A549 (cell line): ENCODE measurements around the gene KCNV2. TPM values are rescaled to one million over a fixed set of nuclear protein-coding genes. Genes with fewer than 3 reads are reported as not detected.

Experiments used
- ATAC-seq, 2 experiments: fragments of 200-7000 bp in 1 of 2; fragments of >200 bp in 1 of 2; cut with Nextera tagmentation in 1 of 2; cut with Tn5 transposase in 1 of 2; 3 replicates each; pipeline versions ENCODE4 v1.8.0 to v1.9.1; 2018 to 2020; ENCODE audit warnings: mild to moderate bottlenecking in 1 of 2, moderate library complexity in 1 of 2
- CTCF ChIA-PET: fragments of 300-600 bp; sonication (Branson Sonifier 250); formaldehyde crosslinking; extraction: SDS; loops from one replicate; lab custom pipeline; 2021; ENCODE audit warnings: antibody characterized with exemption, inconsistent platforms; lab: Yijun Ruan, JAX
- POLR2A ChIA-PET: fragments of 350-600 bp; formaldehyde crosslinking; extraction: SDS; loops from one replicate; lab custom pipeline; 2021; ENCODE audit warnings: antibody characterized with exemption, inconsistent platforms; lab: Yijun Ruan, JAX
- DNase-seq, 2 experiments: peaks; one replicate each; pipeline versions ENCODE4 v3.0.0 to v3.0.0-alpha.2; 2011 to 2016; ENCODE audit warnings: low read depth in 1 of 2, low spot score in 1 of 2
- FAIRE-seq: peaks from 2 replicates; lab custom pipeline; 2011; peaks lifted over from hg19 to GRCh38; lab: Jason Lieb, UNC
- H3K27ac ChIP-seq, 2 experiments: fragments of >200 bp; sonication (Bioruptor Twin); formaldehyde crosslinking; 3 replicates each; pipeline ENCODE4 v1.5.1; 2016 to 2017
- H3K4me1 ChIP-seq: fragments of >200 bp; sonication (Bioruptor Twin); formaldehyde crosslinking; 3 replicates; pipeline ENCODE4 v1.6.1; 2016
- H3K4me2 ChIP-seq: fragments of >200 bp; sonication (Bioruptor Twin); formaldehyde crosslinking; 3 replicates; pipeline ENCODE4 v1.6.1; 2016
- H3K4me3 ChIP-seq: fragments of >200 bp; sonication (Bioruptor Twin); formaldehyde crosslinking; 3 replicates; pipeline ENCODE4 v1.5.1; 2016
- H3K9me3 ChIP-seq: fragments of >200 bp; sonication (Bioruptor Twin); formaldehyde crosslinking; 3 replicates; pipeline ENCODE4 v1.6.1; 2016
- BCL3 ChIP-seq: fragments of >200 bp; sonication (Bioruptor Twin); formaldehyde crosslinking; IDR thresholded peaks from 3 replicates; pipeline ENCODE4 v1.6.1; 2016
- CBX2 ChIP-seq: fragments of 200-600 bp; sonication (generic); IDR thresholded peaks from 2 replicates; pipeline ENCODE4 v1.6.1; 2016; ENCODE audit warnings: low read depth, mild to moderate bottlenecking, borderline replicate concordance
- CBX8 ChIP-seq: fragments of 200-600 bp; sonication (generic); IDR thresholded peaks from 2 replicates; pipeline ENCODE4 v1.6.1; 2016
- CHD4 ChIP-seq: fragments of 200-600 bp; sonication (generic); IDR thresholded peaks from 2 replicates; pipeline ENCODE4 v1.6.1; 2016; ENCODE audit warnings: antibody characterized with exemption, mild to moderate bottlenecking, borderline replicate concordance
- EHMT2 ChIP-seq: fragments of 200-600 bp; sonication (generic); IDR thresholded peaks from 2 replicates; pipeline ENCODE4 v1.6.1; 2016; ENCODE audit warnings: antibody characterized with exemption, low read depth, mild to moderate bottlenecking, moderate library complexity
- EP300 ChIP-seq, 2 experiments: fragments of >200 bp; sonication (Bioruptor Twin); formaldehyde crosslinking; IDR thresholded peaks; 2 replicates in 1 of 2; 3 replicates in 1 of 2; pipeline ENCODE4 v1.6.1; 2016 to 2017
- FOSB ChIP-seq: fragments of 250-450 bp; sonication (Bioruptor Pico); IDR thresholded peaks from 2 replicates; pipeline ENCODE4 v1.5.0; 2020; ENCODE audit warnings: mild to moderate bottlenecking, moderate library complexity
- HOXB13 ChIP-seq: fragments of 250-450 bp; sonication (Bioruptor Pico); IDR thresholded peaks from 2 replicates; pipeline ENCODE4 v1.5.0; 2020; ENCODE audit warnings: low read depth, mild to moderate bottlenecking, moderate library complexity
- JUN ChIP-seq, 2 experiments: fragments of >200 bp; sonication (Bioruptor Twin); formaldehyde crosslinking; IDR thresholded peaks; 2 replicates in 1 of 2; 3 replicates in 1 of 2; pipeline ENCODE4 v1.6.1; 2016 to 2017
- MYC ChIP-seq: IDR thresholded peaks from 2 replicates; pipeline ENCODE4 v1.6.1; 2012; ENCODE audit warnings: mild to moderate bottlenecking, inconsistent platforms, low read length, improper control_type of control experiment, borderline replicate concordance
- NR3C1 ChIP-seq: fragments of >200 bp; sonication (Bioruptor Twin); formaldehyde crosslinking; IDR thresholded peaks from 3 replicates; pipeline ENCODE4 v1.6.1; 2017
- REST ChIP-seq: fragments of 200-600 bp; sonication (generic); IDR thresholded peaks from 2 replicates; pipeline ENCODE4 v1.6.1; 2016; ENCODE audit warnings: antibody characterized with exemption, mild to moderate bottlenecking, moderate library complexity
- RFX5 ChIP-seq: fragments of 450-650 bp; IDR thresholded peaks from 2 replicates; pipeline ENCODE4 v1.7.1; 2014; ENCODE audit warnings: antibody characterized with exemption, mild to moderate bottlenecking, moderate library complexity
- TP53 ChIP-seq: fragments of 250-450 bp; sonication (Bioruptor Pico); IDR thresholded peaks from 2 replicates; pipeline ENCODE4 v1.5.0; 2021; ENCODE audit warnings: mild to moderate bottlenecking, moderate library complexity
- USF2 ChIP-seq: fragments of 450-650 bp; IDR thresholded peaks from 2 replicates; pipeline ENCODE4 v1.6.1; 2014; ENCODE audit warnings: antibody characterized with exemption
- WGBS: methylation state at CpG from one replicate; pipeline ENCODE4 v1.1.6; 2017; ENCODE audit errors: missing lambda C conversion rate; 5-methylcytosine and 5-hydroxymethylcytosine counted together
- polyA plus RNA-seq, 4 experiments: library from polyadenylated mRNA; depleted of rRNA in 3 of 4; stranded (reverse); fragments of >200 nt; fragmentation: RNase III in 1 of 4; extraction: RNeasy Plus Mini Kit Qiagen cat#74134 plus additional on column Dnase treatment in 1 of 4; gene quantifications; 2 replicates in 3 of 4; 3 replicates in 1 of 4; pipeline ENCODE4 v1.2.3, GENCODE V29; 2011 to 2017

The KCNV2 gene
- polyA plus RNA-seq, 2 of the 4 experiments (the other 2 are of a cell fraction), result not detected

- CTCF ChIA-PET, result interaction anchor here (0.6 to 2.1 kb wide), 7 partner anchors 7 to 595 kb away, joined by 3 to 6 read pairs (median 4); no protein-coding TSS in a partner anchor
- H3K4me3 ChIP-seq, result no peak overlapping the region
- no peaks in the 10 kb centered on the region for H3K4me1 ChIP-seq
- ATAC-seq (no peak), FAIRE-seq (no peak), DNase-seq (no peak)
- H3K27ac ChIP-seq, result no peak overlapping the region
- no peaks in the 10 kb centered on the region for H3K9me3 ChIP-seq
- H3K4me2 ChIP-seq, result no peak overlapping the region
- TF ChIP-seq CBX2 (no peak), NR3C1 (no peak), CHD4 (no peak)
- POLR2A ChIA-PET, result no interaction called here
- WGBS, result 95% methylated on average over 6 of the region's 6 CpGs
Measured at GRCh38 chr9:2741441-2742158, 24.3 kb downstream of the KCNV2 start.

GRCh38 chr9:2742214-2742613, 24.9 kb downstream of the KCNV2 start:
- FAIRE-seq (no peak), DNase-seq (no peak), ATAC-seq (no peak)
- ChIA-PET POLR2A (no interaction called here), CTCF (interaction anchor here (1.0 to 2.1 kb wide), 4 partner anchors 14 to 97 kb away, joined by 3 to 6 read pairs (median 4); no protein-coding TSS in a partner anchor)
- 94% methylated on average over 7 of the region's 7 CpGs for WGBS
- H3K9me3 ChIP-seq, result no peaks in the 10 kb centered on the region
- TF ChIP-seq RFX5 (no peak), HOXB13 (CRISPR knock-in tag) (no peak), EHMT2 (no peak), REST (no peak), FOSB (CRISPR knock-in tag) (no peak), USF2 (no peak), BCL3 (no peak)
- no peak overlapping the region for H3K4me2 ChIP-seq
- H3K4me3 ChIP-seq, result no peak overlapping the region
- H3K4me1 ChIP-seq, result no peaks in the 10 kb centered on the region
- no peak overlapping the region for H3K27ac ChIP-seq

- H3K4me1 ChIP-seq, result no peaks in the 10 kb centered on the region
- TF ChIP-seq CBX8 (no peak), MYC (no peak), JUN (IDR thresholded peaks at IDR 0.05) (no peak), EP300 (IDR thresholded peaks at IDR 0.05) (no peak), TP53 (no peak)
- TF ChIP-seq, all 56 proteins: peak for 0
- FAIRE-seq, result no peak
- ChIA-PET CTCF (interaction anchor here (1.7 kb wide), 1 partner anchor 16 kb away, joined by 4 read pairs; no protein-coding TSS in a partner anchor), POLR2A (no interaction called here)
- WGBS, result 91% methylated on average over 5 of the region's 5 CpGs
- H3K4me3 ChIP-seq, result no peak overlapping the region
- DNase-seq, result no peak
- no peak overlapping the region for H3K27ac ChIP-seq
- ATAC-seq, result no peak
- no peak overlapping the region for H3K4me2 ChIP-seq
- H3K9me3 ChIP-seq, result no peaks in the 10 kb centered on the region
Measured at GRCh38 chr9:2743937-2744529, 26.7 kb downstream of the KCNV2 start.
